GM13976 (cell line): ENCODE data around the gene DRC7.

Source experiments
- DNase-seq: peaks from one replicate; pipeline ENCODE4 v3.0.0; 2012; ENCODE audit warnings: low spot score
- CTCF ChIP-seq: IDR thresholded peaks from 2 replicates; pipeline ENCODE4 v1.5.1; 2012; ENCODE audit warnings: borderline replicate concordance, mild to moderate bottlenecking; ENCODE audit not compliant: insufficient read depth; ENCODE audit errors: extremely low read depth, missing control alignments, control extremely low read depth
- in situ Hi-C: fragments of 300-500 bp; cut with MboI; formaldehyde crosslinking; loops from one replicate; pipeline ENCODE4 v1.12.0; 2022; ENCODE audit warnings: low sequenced_read_pairs, mixed read lengths, inconsistent platforms; ENCODE audit not compliant: unreplicated experiment

Gene DRC7

GRCh38 chr16:57755726-57756423, 61.3 kb downstream of the DRC7 start:
- DNase-seq = no peak
- in situ Hi-C loops = no loop called here
- TF ChIP-seq CTCF = no peak

- DNase-seq = no peak
- in situ Hi-C loops = no loop called here
- TF ChIP-seq CTCF = no peak
Measured at GRCh38 chr16:57756424-57757325, 62.1 kb downstream of the DRC7 start.

- in situ Hi-C loops = no loop called here
- DNase-seq = peak; percentile 97
- TF ChIP-seq CTCF = peak; percentile 94
Measured at GRCh38 chr16:57757326-57757786, 62.8 kb downstream of the DRC7 start.

- TF ChIP-seq CTCF = no peak
- DNase-seq = no peak
- in situ Hi-C loops = no loop called here
Measured at GRCh38 chr16:57757883-57758282, 63.3 kb downstream of the DRC7 start.

- in situ Hi-C loops = no loop called here
- TF ChIP-seq CTCF = no peak
- no peak for DNase-seq
Measured at GRCh38 chr16:57758331-57759117, 63.9 kb downstream of the DRC7 start.

GRCh38 chr16:57759131-57759530, 64.5 kb downstream of the DRC7 start:
- TF ChIP-seq CTCF = no peak
- no peak for DNase-seq
- in situ Hi-C loops = no loop called here
